Calu3 (cell line): Measurements from ENCODE around the gene C19orf73. TPM values are rescaled to one million over a fixed set of nuclear protein-coding genes. Genes with fewer than 3 reads are reported as not detected.
"Not testable (repeated sequence)": the region's sequence is repeated elsewhere in the genome, so short reads cannot be mapped to it uniquely, and the experiment has no call there.

ENCODE experiments used
- BruUV-seq: library from RNA; stranded (reverse); fragments of 400-500 nt; replicated peaks from 2 replicates; lab custom pipeline; 2021; lab: Mats Ljungman, UMichigan
- CTCF ChIA-PET: fragments of 300-600 bp; sonication (Branson Sonifier 250); formaldehyde crosslinking; loops from one replicate; lab custom pipeline; 2022; ENCODE audit warnings: antibody characterized with exemption; lab: Charles Lee
- DNase-seq: peaks from one replicate; pipeline ENCODE4 v3.0.0; 2022
- H3K27ac Mint-ChIP-seq: one replicate; pipeline ENCODE4 v1.8.0; 2022; ENCODE audit warnings: mixed read lengths; ENCODE audit not compliant: unreplicated experiment
- H3K27me3 Mint-ChIP-seq: one replicate; pipeline ENCODE4 v1.8.0; 2022; ENCODE audit warnings: mixed read lengths; ENCODE audit not compliant: unreplicated experiment
- H3K36me3 Mint-ChIP-seq: one replicate; pipeline ENCODE4 v1.8.0; 2022; ENCODE audit warnings: mild to moderate bottlenecking, moderate library complexity, mixed read lengths; ENCODE audit not compliant: insufficient read depth, unreplicated experiment
- H3K4me1 Mint-ChIP-seq: one replicate; pipeline ENCODE4 v1.8.0; 2022; ENCODE audit warnings: mild to moderate bottlenecking, low read depth, mixed read lengths; ENCODE audit not compliant: unreplicated experiment
- H3K4me3 Mint-ChIP-seq: one replicate; pipeline ENCODE4 v1.8.0; 2022; ENCODE audit warnings: mild to moderate bottlenecking, low read depth, moderate library complexity, mixed read lengths; ENCODE audit not compliant: unreplicated experiment
- H3K9me3 Mint-ChIP-seq: one replicate; pipeline ENCODE4 v1.8.0; 2022; ENCODE audit warnings: low read depth, mixed read lengths; ENCODE audit not compliant: unreplicated experiment
- intact Hi-C: fragments of 100-400 bp; cut with micrococcal nuclease; formaldehyde crosslinking; loops from one replicate; pipeline ENCODE4 v1.10.0; 2022; ENCODE audit not compliant: unreplicated experiment
- total RNA-seq: library from RNA; stranded (reverse); gene quantifications from 2 replicates; pipeline ENCODE4 v1.2.3, GENCODE V29; 2022
- TF ChIP-seq, protein P1 (sequence below): fragments of 200-600 bp; IDR thresholded peaks from one replicate; pipeline ENCODE4 v1.8.0; 2022; ENCODE audit warnings: antibody characterized with exemption; ENCODE audit not compliant: unreplicated experiment

Gene C19orf73
- total RNA-seq, 1 experiment from 2014 or later, result 1.9 TPM

DNA sequence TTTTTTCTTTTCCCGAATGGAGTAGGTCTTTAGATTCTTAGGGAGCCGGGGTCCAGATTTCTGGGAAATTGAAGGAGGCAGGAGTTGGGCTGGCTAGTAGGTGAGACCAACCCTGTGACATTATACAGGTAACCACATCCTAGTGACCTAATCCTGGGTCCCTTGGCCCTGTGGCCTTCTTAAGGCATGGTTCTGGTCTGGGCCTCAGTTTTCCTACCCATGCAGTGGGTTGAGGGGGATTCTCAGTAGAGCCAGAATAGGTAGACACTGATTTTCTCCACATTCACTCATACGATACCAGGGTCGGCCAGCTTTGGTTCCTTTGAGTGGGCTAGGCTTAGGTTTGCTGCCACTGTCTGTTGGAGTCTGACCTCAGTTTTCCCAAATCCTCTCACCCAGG lies 7.6 kb upstream of the C19orf73 start:
- Mint-ChIP-seq H3K4me1 (peaks cover 13% of the 10 kb centered on the region), H3K4me3 (no peak overlapping the region), H3K9me3 (peaks cover 2% of the 10 kb centered on the region), H3K36me3 (peaks cover 12% of the 10 kb centered on the region), H3K27ac (no peak overlapping the region), H3K27me3 (peaks cover 14% of the 10 kb centered on the region)
- CTCF ChIA-PET, result interaction anchor here (0.6 kb wide), 1 partner anchor 252 kb away, joined by 3 read pairs; no protein-coding TSS in a partner anchor
- DNase-seq, result no peak
- intact Hi-C loops, result no loop called here
- BruUV-seq, result no TSS peak
- TF ChIP-seq, protein P1, sequence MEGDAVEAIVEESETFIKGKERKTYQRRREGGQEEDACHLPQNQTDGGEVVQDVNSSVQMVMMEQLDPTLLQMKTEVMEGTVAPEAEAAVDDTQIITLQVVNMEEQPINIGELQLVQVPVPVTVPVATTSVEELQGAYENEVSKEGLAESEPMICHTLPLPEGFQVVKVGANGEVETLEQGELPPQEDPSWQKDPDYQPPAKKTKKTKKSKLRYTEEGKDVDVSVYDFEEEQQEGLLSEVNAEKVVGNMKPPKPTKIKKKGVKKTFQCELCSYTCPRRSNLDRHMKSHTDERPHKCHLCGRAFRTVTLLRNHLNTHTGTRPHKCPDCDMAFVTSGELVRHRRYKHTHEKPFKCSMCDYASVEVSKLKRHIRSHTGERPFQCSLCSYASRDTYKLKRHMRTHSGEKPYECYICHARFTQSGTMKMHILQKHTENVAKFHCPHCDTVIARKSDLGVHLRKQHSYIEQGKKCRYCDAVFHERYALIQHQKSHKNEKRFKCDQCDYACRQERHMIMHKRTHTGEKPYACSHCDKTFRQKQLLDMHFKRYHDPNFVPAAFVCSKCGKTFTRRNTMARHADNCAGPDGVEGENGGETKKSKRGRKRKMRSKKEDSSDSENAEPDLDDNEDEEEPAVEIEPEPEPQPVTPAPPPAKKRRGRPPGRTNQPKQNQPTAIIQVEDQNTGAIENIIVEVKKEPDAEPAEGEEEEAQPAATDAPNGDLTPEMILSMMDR, result no peak

DNA sequence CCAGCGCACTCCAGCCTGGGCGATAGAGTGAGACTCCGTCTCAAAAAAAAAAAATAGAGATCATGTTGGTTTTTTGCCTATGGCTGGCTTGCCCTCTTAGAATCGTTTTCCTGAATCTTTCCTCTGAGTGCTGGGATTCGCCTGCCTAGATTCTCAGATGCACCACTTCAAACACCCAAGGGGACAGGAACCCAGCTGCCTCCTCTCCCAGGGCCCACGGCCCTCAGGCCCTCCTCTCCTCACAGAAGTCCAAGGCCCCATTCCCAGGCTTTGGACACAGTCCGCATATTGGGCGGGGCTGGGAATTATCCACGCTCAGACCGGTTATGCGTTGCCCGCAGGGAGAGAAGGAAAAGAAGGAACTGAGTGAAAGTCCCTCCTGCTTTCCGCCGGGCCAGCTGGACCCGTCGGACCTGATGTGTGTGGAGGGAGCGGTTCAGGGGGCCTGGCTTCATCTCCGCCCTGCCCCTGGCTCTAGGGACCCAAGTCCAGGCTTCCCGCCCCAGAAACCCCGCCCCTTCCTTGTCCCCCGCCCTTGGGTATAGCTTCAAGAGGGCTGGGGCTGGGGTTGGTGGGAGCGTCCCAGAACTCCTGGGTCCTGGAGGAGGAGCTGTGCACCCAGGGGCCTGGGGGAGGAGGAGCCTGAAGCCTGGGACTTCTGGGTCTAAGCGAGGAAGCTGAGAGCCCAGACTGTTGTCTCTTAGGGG lies 6.2 kb upstream of the C19orf73 start:
- H3K4me1 Mint-ChIP-seq, result peaks cover 21% of the 10 kb centered on the region
- H3K27ac Mint-ChIP-seq, result no peak overlapping the region
- peaks cover 17% of the 10 kb centered on the region for H3K36me3 Mint-ChIP-seq
- no TSS peak for BruUV-seq
- intact Hi-C loops, result no loop called here
- peak; percentile 15 for DNase-seq
- TF ChIP-seq, protein P1, result no peak
- H3K4me3 Mint-ChIP-seq, result peak overlapping the region; percentile 17
- peaks cover 28% of the 10 kb centered on the region for H3K27me3 Mint-ChIP-seq
- CTCF ChIA-PET, result interaction anchor here (0.6 to 1.2 kb wide), 2 partner anchors 24 to 27 kb away, joined by 3 read pairs; no protein-coding TSS in a partner anchor
- H3K9me3 Mint-ChIP-seq, result peaks cover 2% of the 10 kb centered on the region

DNA sequence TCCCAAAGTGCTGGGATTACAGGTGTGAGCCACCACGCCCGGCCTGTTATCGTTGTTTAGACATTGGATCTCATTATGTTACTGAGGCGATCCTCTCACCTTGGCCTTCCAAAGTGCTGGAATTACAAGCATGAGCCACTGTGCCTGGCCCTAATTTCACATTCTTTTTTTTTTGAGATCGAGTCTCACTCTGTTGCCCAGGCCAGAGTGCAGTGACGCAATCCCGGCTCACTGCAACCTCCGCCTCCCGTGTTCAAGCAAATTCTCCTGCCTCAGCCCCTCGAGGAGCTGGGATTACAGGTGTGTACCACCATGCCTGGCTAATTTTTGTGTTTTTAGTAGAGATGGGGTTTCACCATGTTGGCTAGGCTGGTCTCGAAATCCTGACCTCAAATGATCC lies 4.3 kb upstream of the C19orf73 start:
- peaks cover 37% of the 10 kb centered on the region for H3K27me3 Mint-ChIP-seq
- DNase-seq, H3K9me3 Mint-ChIP-seq, intact Hi-C loops, H3K27ac Mint-ChIP-seq, H3K4me3 Mint-ChIP-seq, BruUV-seq: not testable (repeated sequence)
- H3K36me3 Mint-ChIP-seq, result peaks cover 31% of the 10 kb centered on the region
- CTCF ChIA-PET, result interaction anchor here (0.5 to 0.7 kb wide), 2 partner anchors 54 to 75 kb away, joined by 3 to 5 read pairs; no protein-coding TSS in a partner anchor
- H3K4me1 Mint-ChIP-seq, result peaks cover 17% of the 10 kb centered on the region

DNA sequence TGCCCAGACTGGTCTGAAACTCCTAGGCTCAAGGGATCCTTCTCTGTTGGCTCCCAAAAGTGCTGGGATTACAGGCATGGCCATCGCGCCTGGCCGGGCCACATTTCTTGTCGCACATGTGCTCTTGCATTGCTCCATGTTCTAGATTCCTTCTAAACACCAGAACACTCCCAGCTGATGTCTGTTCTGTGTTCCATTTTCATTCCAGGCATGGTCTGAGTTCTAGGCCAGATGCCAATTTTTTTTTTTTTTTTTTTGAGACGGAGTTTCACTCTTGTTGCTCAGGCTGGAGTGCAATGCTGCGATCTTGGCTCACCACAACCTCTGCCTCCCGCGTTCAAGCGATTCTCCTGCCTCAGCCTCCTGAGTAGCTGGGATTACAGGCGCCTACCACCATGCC lies 2.9 kb upstream of the C19orf73 start:
- H3K4me3 Mint-ChIP-seq, H3K27ac Mint-ChIP-seq, intact Hi-C loops, BruUV-seq, DNase-seq, CTCF ChIA-PET, H3K9me3 Mint-ChIP-seq: not testable (repeated sequence)
- H3K4me1 Mint-ChIP-seq, result peaks cover 26% of the 10 kb centered on the region
- peaks cover 37% of the 10 kb centered on the region for H3K27me3 Mint-ChIP-seq
- peaks cover 26% of the 10 kb centered on the region for H3K36me3 Mint-ChIP-seq

DNA sequence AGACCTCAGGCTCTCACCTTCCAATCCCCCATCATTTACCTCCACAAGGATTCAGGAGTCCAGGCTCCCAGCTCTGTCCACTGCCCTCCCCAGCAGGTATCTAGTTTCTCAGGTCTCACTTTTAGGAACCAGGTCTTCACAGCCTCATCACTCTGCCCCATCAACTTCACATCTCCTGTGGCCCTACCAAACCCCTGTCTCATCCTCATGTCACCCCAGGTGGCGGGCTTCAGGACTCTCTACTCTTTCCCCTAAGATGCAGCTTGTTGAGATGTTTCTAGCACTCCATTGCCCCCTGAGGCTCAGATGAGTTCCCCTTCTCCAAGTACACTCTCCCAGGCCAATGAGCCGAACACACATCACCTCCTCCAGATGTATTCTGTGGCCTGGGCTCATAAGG lies 1.9 kb upstream of the C19orf73 start:
- CTCF ChIA-PET, result interaction anchor here (1.1 kb wide), 1 partner anchor 25 kb away, joined by 3 read pairs; no protein-coding TSS in a partner anchor
- intact Hi-C loops, result no loop called here
- peaks cover 33% of the 10 kb centered on the region for H3K36me3 Mint-ChIP-seq
- DNase-seq, result no peak
- no peak overlapping the region for H3K27ac Mint-ChIP-seq
- peaks cover 37% of the 10 kb centered on the region for H3K27me3 Mint-ChIP-seq
- peaks cover 31% of the 10 kb centered on the region for H3K4me1 Mint-ChIP-seq
- H3K4me3 Mint-ChIP-seq, result peak overlapping the region; percentile 93
- no TSS peak for BruUV-seq
- no peaks in the 10 kb centered on the region for H3K9me3 Mint-ChIP-seq
- TF ChIP-seq, protein P1, result no peak
